ENCODE measurements around the gene TMEM204.

DNA sequence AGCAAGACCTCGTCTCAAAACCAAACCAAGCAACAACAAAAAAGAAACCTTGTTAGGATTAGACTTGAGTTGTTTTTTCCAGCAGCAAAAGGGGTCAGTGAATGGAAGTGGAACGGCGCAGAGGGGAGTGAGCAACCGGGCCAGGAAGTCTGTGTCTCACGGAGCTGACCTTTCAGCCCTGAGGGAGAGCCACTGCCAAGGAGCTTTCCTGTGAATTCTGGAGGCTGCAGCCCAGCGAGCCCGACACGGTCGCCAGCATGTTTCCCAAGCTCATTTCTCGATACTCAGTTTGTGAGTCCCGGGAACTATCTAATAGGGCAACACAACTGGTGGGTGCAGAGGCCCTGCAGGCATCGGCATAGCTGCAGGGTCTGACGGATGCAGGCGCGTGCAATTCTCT is 20.7 kb upstream of the TMEM204 start:
- TF ChIP-seq CTCF (IDR thresholded peaks at IDR 0.05) = no peak
- TF ChIP-seq CBX2 (IDR thresholded peaks at IDR 0.05; ENCODE audit: borderline replicate concordance, low read depth) = no peak
- TF ChIP-seq EP300 (IDR thresholded peaks at IDR 0.05) = no peak
- no peak for TF ChIP-seq POLR2A (IDR thresholded peaks at IDR 0.05; ENCODE audit: low read length)
- TF ChIP-seq RAD21 (conservative IDR thresholded peaks at IDR 0.05 in 1 of 2, IDR thresholded peaks at IDR 0.05 in 1 of 2) = no peak
- no peak for TF ChIP-seq CHD2 (IDR thresholded peaks at IDR 0.05; ENCODE audit: low read length, partially characterized antibody)
- no peak for TF ChIP-seq ZFP36 (IDR thresholded peaks at IDR 0.05; ENCODE audit: borderline replicate concordance, partially characterized antibody)
